ENCODE measurements around the gene PLA2G2A. TPM values are rescaled to one million over a fixed set of nuclear protein-coding genes. Genes with fewer than 3 reads are reported as not detected.
"Not testable (repeated sequence)": the region's sequence is repeated elsewhere in the genome, so short reads cannot be mapped to it uniquely, and the experiment has no call there.

Gene PLA2G2A, protein sequence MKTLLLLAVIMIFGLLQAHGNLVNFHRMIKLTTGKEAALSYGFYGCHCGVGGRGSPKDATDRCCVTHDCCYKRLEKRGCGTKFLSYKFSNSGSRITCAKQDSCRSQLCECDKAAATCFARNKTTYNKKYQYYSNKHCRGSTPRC
- 100 to 1,000 TPM in 1 of 2 donors, 10 to 100 TPM in 1; 83.9 to 795 TPM for total RNA-seq
- long read RNA-seq, transcript PLA2G2A-202 (5 exons, 974 nt) = major isoform, 96 of 172 reads
- long read RNA-seq, partial matches to known transcripts = 60 of 172 reads
- long read RNA-seq, other reads (novel, unspliced or antisense) = 9 of 172 reads

DNA sequence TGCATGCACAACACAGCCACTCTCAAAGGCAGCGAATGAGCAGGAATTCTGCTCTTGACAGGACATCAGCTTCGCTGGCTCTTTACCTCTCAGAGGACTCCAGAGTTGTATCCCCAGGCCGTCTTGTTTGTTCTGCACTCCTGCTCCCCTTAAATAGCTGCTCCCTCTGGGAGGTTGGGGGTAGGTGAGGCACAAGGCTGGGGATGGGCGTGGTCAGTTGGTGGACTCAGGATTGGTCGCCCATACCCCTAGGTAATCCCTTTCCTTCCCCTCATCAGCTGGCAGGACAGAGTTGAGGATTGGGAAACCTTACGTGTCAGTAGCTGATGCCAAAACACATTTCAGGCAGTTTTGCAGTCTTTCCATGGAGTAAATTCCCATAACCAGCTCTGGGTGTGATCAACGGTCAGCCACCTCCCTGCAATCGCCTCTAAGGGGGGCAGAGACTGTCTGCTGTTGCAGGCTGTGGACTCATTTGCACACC, at the start of gene PLA2G2A:
Gene PLA2G2A, minus strand, starts transcription at position 125 of the 484 bp plus-strand sequence. CDS start 845 bp downstream, outside the sequence.
- ATAC-seq (peak; percentile 19), DNase-seq (peak; percentile 41 to 79)
- intact Hi-C loops (cut with DNase I, micrococcal nuclease) = loop anchor here in 1 of 2 donors (10.0 kb wide), 1 partner anchor 165 kb away; no protein-coding TSS in a partner anchor

DNA sequence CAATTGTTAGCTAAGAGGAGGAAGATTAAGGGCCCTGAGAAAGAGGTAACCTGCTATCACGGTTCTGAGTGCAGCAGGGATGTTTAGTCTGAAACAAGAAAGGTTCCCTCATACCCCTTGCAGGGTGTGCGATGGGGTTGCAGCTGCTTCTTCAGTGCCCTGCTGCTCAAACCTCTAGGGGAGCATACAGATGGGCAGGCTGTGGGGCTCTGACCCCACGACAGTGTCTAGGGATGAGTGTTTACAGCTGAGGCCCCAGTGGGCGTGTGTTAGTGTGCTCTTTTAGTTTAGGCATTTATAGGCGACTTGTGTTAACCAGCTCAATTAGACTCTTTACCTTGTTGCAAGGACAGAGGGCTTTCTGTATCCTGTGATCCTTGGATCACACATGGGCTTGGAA, 49.3 kb upstream of the PLA2G2A start:
- no peak for ATAC-seq
- intact Hi-C loops (cut with DNase I, micrococcal nuclease) = no loop called here
- DNase-seq = no peak

DNA sequence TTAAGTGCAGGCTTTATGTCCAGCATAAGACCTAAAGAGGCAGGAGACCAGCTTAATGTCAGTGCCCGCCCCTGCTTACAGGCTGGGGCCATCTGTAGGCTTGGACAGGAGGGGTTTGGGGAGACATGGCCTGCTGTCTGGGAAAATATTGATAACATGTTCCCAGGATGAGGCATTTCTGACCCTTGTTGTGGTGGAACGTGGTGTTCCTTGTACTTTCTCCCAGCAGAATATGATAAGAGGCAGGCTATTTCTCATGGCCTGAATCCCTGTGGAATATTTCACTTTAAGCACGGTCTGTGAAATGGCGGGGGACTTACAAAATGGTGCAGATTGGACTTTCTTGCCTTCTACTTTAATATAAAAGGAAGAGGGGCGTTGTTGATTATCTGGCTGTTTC, 48.7 kb upstream of the PLA2G2A start:
- no peak for DNase-seq
- intact Hi-C loops (cut with DNase I, micrococcal nuclease) = no loop called here
- no peak for ATAC-seq

DNA sequence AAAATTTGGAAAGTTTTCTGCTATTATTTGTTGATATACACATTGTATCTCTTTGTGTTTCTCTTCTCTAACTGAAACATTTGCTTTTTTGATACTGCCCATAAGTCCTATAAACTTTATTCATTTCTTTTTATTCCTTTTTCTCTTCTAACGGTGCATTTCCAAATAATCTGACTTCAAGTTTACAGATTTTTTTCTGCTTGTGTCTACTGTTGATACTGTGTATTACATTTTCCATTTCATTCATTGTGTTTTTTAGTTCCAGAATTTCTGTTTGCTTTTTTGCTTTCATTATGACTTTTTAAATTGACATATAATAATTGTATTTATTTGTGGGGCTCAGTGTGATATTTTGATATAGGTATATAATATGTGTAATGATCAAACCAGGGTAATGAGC, 38.3 kb upstream of the PLA2G2A start:
- intact Hi-C loops (cut with DNase I, micrococcal nuclease) = no loop called here
- no peak for DNase-seq
- no peak for ATAC-seq

DNA sequence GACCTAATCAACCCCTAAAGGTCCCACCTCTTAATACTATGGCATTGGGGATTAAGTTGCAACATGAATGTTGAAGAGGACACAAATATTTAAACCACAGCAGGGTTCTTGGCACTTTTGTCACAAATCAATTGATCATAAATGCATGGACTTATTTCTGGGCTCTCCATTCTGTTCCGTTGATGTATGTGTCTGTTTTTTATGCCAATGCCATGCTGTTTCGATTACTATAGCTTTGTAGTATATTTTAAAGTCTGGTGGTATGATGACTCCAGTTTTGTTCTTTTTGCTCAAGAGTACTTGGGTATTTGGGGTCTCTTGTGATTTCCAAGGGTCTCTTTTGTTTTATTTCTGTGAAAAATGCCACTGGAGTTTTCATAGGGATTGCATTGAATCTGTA, 34.7 kb upstream of the PLA2G2A start:
- ATAC-seq = no peak
- intact Hi-C loops (cut with DNase I, micrococcal nuclease) = no loop called here

DNA sequence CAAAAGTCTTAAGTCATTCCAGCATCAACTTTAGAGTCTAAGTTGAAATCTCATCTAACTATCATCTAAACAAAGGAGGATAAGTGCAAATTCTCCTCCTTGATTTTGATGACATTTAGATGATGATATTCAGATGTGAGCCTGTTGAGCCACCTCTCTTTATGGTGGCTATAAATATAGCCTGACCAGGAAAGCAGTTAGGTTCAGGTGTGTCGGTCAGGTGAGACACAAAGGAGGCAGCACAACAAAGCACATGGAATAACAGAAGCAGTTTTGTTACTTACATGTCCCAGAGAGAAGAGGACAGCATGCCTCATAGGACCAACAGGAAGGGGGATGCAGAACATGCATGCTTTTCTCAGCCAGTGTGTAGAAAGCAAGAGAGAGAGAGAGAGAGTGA, 30.6 kb upstream of the PLA2G2A start:
- DNase-seq (no peak), ATAC-seq (peak; percentile 87)
- intact Hi-C loops (cut with DNase I, micrococcal nuclease) = no loop called here

More for the DNA sequence above, 34.7 kb upstream of the PLA2G2A start:
- DNase-seq = no peak

DNA sequence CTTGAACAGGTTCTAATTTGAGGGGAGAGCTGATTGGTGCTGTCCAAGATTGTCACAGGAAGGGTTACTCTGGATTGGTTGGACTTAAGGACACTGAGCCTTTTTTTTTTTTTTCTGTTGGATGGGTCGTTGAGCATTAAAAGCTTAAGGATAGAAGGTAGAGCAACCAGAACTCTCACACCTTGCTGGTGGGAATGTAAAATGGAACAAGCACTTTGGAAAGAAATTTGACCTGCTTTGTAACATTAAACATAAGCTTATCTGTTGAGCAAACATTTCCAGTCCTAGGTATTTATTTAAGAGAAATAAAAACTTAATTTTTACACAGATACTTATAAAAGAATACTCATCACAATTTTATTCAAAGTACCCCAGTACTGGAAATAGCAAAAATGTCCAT, 29.8 kb upstream of the PLA2G2A start:
- ATAC-seq = no peak
- no peak for DNase-seq
- intact Hi-C loops (cut with DNase I, micrococcal nuclease) = no loop called here

DNA sequence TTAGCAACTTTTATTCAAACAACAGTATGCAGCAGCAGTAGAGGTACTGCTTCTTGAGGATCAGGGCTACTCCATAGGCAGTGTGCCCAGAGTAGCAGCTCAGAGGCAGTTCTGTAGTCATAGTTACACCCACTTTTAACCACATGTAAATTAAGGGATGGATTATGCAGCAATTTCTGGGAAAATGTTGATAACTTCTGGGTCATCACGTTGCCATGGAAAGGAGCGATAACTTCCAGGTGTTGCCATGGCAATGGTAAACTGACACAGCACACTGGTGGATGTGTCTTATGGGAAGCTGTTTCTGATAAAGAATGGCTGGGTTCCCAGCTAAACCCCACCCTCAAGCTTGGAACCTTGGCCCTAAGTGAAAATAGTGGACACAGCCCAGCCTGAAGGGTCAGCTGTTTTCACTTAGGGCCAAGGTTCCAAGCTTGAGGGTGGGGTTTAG, 29.0 kb upstream of the PLA2G2A start:
- intact Hi-C loops (cut with DNase I, micrococcal nuclease) = no loop called here
- no peak for ATAC-seq
- DNase-seq = no peak

DNA sequence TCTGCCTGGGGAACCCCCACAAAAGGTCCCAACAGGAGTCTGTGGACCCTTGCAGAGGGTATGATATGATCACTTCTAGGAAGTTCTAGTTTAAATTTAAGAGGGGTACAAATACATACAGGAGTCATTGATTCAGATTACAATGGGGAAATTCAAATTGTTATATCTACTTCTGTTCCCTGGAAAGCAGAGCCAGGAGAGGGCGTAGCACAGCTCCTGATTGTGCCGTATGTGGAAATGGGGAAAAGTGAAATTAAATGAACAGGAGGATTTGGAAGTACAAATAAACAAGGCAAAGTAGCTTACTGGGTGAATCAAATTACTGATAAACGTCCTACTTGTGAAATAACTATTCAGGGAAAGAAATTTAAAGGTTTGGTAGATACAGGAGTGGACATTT, 19.4 kb upstream of the PLA2G2A start:
- intact Hi-C loops (cut with DNase I, micrococcal nuclease); ATAC-seq; DNase-seq: not testable (repeated sequence)

DNA sequence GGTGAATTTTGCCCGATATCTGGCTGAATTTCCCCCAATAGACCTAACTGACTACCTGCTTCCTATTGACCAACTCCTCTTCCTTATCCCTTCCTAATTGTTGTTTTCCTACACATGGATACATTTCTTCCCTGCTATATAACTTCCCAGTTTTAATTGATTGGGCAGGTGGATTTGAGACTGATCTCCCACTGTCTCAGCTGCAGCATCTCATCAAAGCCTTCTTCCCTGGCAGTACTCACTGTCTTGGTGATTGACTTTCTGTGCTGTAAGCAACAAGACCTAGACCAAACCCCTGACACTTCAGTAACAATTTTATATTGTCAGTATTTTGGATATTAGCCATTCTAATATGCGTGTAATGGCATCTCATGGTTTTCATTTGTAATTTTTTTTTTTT, 11.3 kb upstream of the PLA2G2A start:
- DNase-seq = no peak
- no peak for ATAC-seq
- intact Hi-C loops (cut with DNase I, micrococcal nuclease) = no loop called here

DNA sequence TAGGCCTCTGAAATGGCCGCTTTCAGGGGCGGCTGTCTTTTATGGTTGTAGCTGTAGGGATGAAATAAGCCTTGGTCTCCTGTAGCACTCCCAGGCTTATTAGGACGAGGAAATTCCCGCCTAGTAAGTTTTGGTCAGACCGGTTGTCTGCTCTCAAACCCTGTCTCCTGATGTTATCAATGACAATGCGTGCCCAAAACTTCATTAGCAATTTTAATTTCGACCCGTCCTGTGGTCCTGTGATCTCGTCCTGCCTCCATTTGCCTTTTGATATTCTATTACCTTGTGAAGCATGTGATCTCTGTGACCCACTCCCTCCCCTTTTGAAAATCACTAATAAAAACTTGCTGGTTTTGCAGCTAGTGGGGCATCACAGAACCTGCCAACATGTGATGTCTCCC, 10.8 kb upstream of the PLA2G2A start:
- ATAC-seq; DNase-seq; intact Hi-C loops (cut with DNase I, micrococcal nuclease): not testable (repeated sequence)

DNA sequence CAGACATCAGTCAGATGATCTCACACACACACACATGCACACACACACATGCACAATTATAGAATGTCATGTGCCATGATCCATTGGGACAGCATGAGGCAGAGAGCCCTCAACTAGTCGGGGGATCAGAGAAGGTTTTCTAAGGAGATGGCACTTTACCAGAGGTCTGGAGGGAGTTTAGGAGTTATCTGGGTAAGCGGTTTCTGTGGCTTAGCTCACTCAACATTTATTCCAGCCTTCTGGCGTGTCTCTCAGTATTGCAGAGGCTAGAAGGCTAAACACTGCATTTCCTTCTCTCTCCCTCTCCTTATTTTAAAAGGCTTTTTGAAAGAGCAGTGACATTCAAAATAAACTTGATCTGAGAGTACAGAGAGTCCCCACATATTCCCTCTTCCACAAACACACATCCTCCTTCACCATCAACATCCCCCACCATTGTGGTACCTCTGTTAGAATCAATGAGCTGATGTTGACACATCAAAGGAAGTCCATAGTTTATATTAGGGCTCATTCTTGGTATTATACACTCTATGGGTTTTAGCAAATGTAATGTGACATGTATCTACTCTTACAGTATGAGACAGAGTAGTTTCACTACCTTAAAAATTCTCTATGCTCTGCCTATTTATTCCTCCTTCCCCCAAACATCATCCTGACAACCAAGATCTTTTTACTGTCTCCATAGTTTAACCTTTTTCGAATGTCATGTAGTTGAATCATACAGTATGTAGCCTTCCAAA, 9.0 kb upstream of the PLA2G2A start:
- no peak for ATAC-seq
- intact Hi-C loops (cut with DNase I, micrococcal nuclease) = no loop called here

DNA sequence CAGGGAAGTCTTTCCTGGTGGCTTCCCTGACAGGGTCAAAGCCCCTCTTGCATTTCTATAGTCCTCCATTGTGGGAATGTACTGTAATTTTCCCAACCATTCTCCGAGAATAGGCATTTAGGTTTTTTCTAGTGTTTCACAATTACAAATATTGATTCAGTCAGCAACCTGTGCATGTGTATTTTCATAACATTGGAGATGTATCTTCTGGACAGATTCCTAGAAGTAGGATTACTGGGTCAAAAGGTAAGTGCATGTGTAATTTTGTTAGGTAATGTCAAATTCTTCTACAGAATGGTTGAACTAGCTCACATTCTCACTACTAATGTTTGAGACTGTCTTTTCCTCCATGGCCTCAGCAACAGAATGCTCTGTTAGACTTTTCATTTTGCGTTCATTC, 8.3 kb upstream of the PLA2G2A start:
- ATAC-seq = no peak
- intact Hi-C loops (cut with DNase I, micrococcal nuclease) = no loop called here
- no peak for DNase-seq

More for the DNA sequence above, 9.0 kb upstream of the PLA2G2A start:
- DNase-seq = no peak

DNA sequence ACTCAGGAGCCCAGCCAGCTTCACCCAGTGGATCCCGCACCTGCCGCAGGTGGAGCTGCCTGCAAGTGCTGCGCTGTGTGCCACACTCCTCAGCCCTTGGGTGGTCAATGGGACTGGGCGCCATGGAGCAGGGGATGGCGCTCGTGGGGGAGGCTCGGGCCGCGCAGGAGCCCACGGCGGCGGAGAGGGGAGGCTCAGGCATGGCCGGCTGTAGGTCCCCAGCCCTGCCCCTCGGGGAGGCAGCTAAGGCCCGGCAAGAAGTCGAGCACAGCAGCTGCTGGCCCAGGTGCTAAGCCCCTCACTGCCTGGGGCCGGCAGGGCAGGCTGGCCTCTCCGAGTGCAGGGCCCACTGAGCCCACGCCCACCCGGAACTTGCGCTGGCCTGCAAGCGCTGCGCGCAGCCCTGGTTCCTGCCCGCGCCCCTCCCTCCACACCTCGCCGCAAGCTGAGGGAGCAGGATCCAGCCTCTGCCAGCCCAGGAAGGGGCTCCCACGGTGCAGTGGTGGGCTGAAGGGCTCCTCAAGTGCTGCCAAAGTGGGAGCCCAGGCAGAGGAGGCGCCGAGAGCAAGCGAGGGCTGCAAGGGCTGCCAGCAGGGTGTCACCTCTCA, 5.1 kb upstream of the PLA2G2A start:
- ATAC-seq; intact Hi-C loops (cut with DNase I, micrococcal nuclease); DNase-seq: not testable (repeated sequence)

DNA sequence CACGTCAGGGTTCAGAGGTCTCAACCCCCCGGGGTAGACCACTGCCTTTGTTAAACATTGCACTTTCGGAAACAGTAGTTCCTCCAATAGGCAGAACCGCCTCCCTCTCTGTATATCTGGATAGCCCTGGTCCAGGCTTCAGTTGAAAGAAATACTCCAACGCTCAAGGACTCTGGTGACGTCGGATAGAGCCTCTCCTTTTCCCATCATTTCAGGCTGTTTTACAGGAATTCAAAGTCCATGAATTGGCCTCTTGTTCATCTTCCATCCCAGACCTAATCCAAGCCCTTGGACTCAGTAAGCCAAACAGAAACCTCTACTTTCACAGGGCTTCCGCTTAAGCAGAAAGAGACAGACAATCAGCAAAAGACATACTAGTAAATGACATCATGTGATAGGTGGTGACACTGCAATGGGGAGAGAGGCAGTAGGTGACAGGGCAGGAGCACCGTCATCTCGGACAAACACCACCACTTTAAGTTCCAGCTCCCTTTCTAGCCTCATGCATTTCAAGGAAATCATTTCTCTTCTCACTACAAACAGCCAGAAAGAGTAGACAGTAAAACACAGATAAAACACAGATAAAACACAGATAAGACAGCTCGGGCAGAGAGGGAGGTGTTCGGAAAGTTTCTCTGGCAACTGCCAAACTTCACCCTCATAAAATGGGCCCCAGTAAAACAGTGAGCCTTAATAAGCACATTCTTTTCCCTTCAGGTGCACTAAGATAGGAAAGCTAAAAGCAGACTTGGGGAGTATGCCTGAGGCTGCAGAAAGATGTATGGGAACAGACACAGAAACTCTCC, 2.3 kb upstream of the PLA2G2A start:
- intact Hi-C loops (cut with DNase I, micrococcal nuclease) = no loop called here
- DNase-seq (peak; percentile 22 to 59), ATAC-seq (peak; percentile 75)

DNA sequence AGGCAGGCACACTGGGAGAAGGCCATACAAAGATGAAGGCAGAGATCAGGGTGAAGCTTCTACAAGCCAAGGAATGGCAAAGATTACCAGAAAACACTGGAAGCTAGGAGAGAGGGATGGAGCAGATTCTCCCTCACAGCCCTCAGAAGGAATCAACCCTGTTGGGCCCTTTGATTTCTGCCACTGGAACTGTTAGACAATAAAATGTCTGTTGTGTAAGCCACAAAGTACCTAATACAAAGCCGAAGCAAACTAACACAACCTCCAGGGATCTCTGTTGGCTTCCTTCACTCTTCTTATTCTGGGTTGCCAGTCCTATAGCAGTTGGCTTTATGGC, 1.7 kb upstream of the PLA2G2A start:
- intact Hi-C loops (cut with DNase I, micrococcal nuclease) = no loop called here
- ATAC-seq (no peak), DNase-seq (no peak)

DNA sequence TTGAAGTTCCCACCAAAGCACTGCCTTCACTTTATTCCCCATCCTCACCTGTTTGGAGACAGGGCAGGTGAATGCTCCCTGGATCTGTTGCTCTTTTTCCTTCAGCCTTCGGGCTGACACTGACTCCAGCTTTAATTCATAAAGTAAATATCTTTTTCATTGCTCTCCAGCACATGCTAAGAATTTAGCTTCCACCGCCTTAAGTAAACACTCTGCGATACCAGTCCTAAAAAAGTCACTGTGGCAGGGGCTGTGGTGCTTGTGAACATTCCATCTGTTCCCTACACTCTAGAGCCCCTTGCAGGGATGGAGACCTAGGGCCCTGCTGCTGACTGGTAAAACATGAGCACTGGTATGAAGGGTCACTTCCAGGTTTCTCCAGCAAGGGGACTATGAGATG, 896 bp upstream of the PLA2G2A start:
- ATAC-seq = peak; percentile 51

DNA sequence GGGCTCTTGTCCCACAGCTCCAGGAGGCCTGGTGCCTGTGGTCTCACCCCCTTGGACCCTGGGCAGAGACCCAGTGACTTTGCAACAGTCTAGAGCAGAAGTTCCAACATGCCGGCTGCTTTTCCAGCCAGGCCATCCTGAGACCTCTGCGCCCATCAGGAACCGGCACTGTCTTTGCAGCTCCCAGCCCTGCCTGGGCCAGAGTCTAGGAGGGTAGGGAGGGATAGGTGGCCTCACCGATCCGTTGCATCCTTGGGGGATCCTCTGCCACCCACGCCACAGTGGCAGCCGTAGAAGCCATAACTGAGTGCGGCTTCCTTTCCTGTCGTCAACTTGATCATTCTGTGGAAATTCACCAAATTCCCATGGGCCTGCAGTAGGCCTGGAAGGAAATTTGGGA, 1.3 kb downstream of the PLA2G2A start:
- DNase-seq (no peak), ATAC-seq (no peak)
- intact Hi-C loops (cut with DNase I, micrococcal nuclease) = loop anchor here in 1 of 2 donors (10.0 kb wide), 1 partner anchor 167 kb away; no protein-coding TSS in a partner anchor

More for the DNA sequence above, 896 bp upstream of the PLA2G2A start:
- intact Hi-C loops (cut with DNase I, micrococcal nuclease) = no loop called here
- DNase-seq = no peak

Measured in left colon (tissue), 2 donors.